SH-SY5Y (cell line): ENCODE results near the gene NR3C2.

ENCODE experiments used
- GATA2 ChIP-seq: IDR thresholded peaks from 2 replicates; pipeline ENCODE4 v1.6.1; 2011; ENCODE audit warnings: mild to moderate bottlenecking, low read depth, low read length
- GATA3 ChIP-seq: IDR thresholded peaks from 2 replicates; pipeline ENCODE4 v1.6.1; 2011; ENCODE audit warnings: low read depth, mild to moderate bottlenecking, low read length, moderate library complexity

DNA sequence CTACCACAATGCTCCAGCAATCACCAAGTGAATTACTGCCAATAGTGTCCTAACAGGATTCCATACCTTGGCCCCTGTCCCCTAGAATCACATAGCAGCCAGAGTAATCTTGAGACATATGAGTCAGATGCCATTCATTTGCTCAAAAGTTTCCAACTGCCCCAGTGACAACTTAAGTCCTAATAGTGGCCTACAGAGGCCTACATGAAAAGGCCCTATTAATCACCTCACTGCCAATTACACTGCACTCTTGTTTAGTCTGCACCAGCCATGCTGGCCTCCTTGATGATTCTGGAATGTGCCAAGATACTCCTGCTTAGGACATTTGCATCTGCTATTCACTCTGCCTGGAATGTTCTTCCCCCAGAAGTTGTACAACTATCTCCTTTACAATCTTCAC lies 130.7 kb downstream of the NR3C2 start:
- TF ChIP-seq GATA3 = no peak
- TF ChIP-seq GATA2 = no peak
